Measurements from ENCODE around the gene ADGRL1.

ADGRL1 gene

GRCh38 chr19:14105680-14106079, 100.3 kb downstream of the ADGRL1 start:
- H3K4me3 Mint-ChIP-seq: no peak overlapping the region
- H3K36me3 Mint-ChIP-seq (ENCODE audit: low read depth): peaks cover 22% of the 10 kb centered on the region
- DNase-seq: no peak
- no peaks in the 10 kb centered on the region for H3K27me3 Mint-ChIP-seq (ENCODE audit: low read depth, poor library complexity)
- H3K4me1 Mint-ChIP-seq: peaks cover 7% of the 10 kb centered on the region
- no peaks in the 10 kb centered on the region for H3K9me3 Mint-ChIP-seq
- TF ChIP-seq, protein P1, sequence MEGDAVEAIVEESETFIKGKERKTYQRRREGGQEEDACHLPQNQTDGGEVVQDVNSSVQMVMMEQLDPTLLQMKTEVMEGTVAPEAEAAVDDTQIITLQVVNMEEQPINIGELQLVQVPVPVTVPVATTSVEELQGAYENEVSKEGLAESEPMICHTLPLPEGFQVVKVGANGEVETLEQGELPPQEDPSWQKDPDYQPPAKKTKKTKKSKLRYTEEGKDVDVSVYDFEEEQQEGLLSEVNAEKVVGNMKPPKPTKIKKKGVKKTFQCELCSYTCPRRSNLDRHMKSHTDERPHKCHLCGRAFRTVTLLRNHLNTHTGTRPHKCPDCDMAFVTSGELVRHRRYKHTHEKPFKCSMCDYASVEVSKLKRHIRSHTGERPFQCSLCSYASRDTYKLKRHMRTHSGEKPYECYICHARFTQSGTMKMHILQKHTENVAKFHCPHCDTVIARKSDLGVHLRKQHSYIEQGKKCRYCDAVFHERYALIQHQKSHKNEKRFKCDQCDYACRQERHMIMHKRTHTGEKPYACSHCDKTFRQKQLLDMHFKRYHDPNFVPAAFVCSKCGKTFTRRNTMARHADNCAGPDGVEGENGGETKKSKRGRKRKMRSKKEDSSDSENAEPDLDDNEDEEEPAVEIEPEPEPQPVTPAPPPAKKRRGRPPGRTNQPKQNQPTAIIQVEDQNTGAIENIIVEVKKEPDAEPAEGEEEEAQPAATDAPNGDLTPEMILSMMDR (IDR thresholded peaks at IDR 0.05): no peak
- H3K27ac Mint-ChIP-seq: peak overlapping the region; percentile 74

- no peaks in the 10 kb centered on the region for H3K9me3 Mint-ChIP-seq
- H3K4me1 Mint-ChIP-seq: peaks cover 4% of the 10 kb centered on the region
- H3K36me3 Mint-ChIP-seq (ENCODE audit: low read depth): peaks cover 25% of the 10 kb centered on the region
- no peak overlapping the region for H3K4me3 Mint-ChIP-seq
- H3K27ac Mint-ChIP-seq: no peak overlapping the region
- H3K27me3 Mint-ChIP-seq (ENCODE audit: low read depth, poor library complexity): no peaks in the 10 kb centered on the region
- TF ChIP-seq, protein P1 (IDR thresholded peaks at IDR 0.05): no peak
- no peak for DNase-seq
Measured at GRCh38 chr19:14103310-14103709, 102.7 kb downstream of the ADGRL1 start.

GRCh38 chr19:14102756-14103155, 103.2 kb downstream of the ADGRL1 start:
- DNase-seq: no peak
- H3K27me3 Mint-ChIP-seq (ENCODE audit: low read depth, poor library complexity): no peaks in the 10 kb centered on the region
- H3K9me3 Mint-ChIP-seq: no peaks in the 10 kb centered on the region
- H3K4me1 Mint-ChIP-seq: no peaks in the 10 kb centered on the region
- H3K27ac Mint-ChIP-seq: no peak overlapping the region
- H3K36me3 Mint-ChIP-seq (ENCODE audit: low read depth): peaks cover 25% of the 10 kb centered on the region
- TF ChIP-seq, protein P1 (IDR thresholded peaks at IDR 0.05): no peak
- H3K4me3 Mint-ChIP-seq: no peak overlapping the region

- H3K36me3 Mint-ChIP-seq (ENCODE audit: low read depth): peaks cover 27% of the 10 kb centered on the region
- H3K9me3 Mint-ChIP-seq: no peaks in the 10 kb centered on the region
- H3K4me3 Mint-ChIP-seq: no peak overlapping the region
- H3K27me3 Mint-ChIP-seq (ENCODE audit: low read depth, poor library complexity): peaks cover 1% of the 10 kb centered on the region
- H3K4me1 Mint-ChIP-seq: no peaks in the 10 kb centered on the region
- DNase-seq: no peak
- TF ChIP-seq, protein P1 (IDR thresholded peaks at IDR 0.05): no peak
- no peak overlapping the region for H3K27ac Mint-ChIP-seq
Measured at GRCh38 chr19:14102102-14102696, 103.8 kb downstream of the ADGRL1 start.

GRCh38 chr19:14101003-14101545, 104.9 kb downstream of the ADGRL1 start:
- TF ChIP-seq, protein P1 (IDR thresholded peaks at IDR 0.05): no peak
- no peak for DNase-seq
- no peaks in the 10 kb centered on the region for H3K4me1 Mint-ChIP-seq
- no peak overlapping the region for H3K4me3 Mint-ChIP-seq
- peaks cover 2% of the 10 kb centered on the region for H3K27me3 Mint-ChIP-seq (ENCODE audit: low read depth, poor library complexity)
- H3K36me3 Mint-ChIP-seq (ENCODE audit: low read depth): peaks cover 35% of the 10 kb centered on the region
- H3K27ac Mint-ChIP-seq: peak overlapping the region; percentile 48
- H3K9me3 Mint-ChIP-seq: no peaks in the 10 kb centered on the region
